ENCODE results near the gene BGLAP.

BGLAP gene

GRCh38 chr1:156291226-156292061 is 49.5 kb downstream of the BGLAP start:
- DNase-seq (ENCODE audit: low read depth in 2 of 2) = no peak
